ENCODE results near the gene SHTN1. TPM values are rescaled to one million over a fixed set of nuclear protein-coding genes. Genes with fewer than 3 reads are reported as not detected.

SHTN1 gene
- total RNA-seq, 3 donors from 2014 or later (not counting 1 experiment from before 2014, with no cell fraction given): 0.88 to 1.4 (median 1.1) TPM

DNA sequence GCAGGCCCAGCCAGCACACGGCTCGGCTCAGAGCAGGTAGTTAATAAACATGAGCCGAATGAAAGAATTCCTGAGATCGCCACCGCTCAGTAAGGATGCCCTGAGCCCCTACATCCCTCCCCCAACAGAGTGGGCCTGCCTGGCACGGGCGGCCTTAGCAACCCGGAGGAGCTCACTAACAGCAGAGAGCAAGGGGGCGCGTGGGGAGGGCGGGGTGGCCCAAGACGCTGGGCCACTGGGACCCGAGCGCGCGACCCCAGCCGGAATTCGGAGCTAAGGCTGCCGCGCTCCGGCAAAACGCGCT is 156.1 kb downstream of the SHTN1 start:
- no peaks in the 10 kb centered on the region for H3K9me3 ChIP-seq (ENCODE audit: control insufficient read depth, insufficient read depth, low read length)
- DNase-seq (no peak), ATAC-seq (no peak)
- Mint-ChIP-seq H3K27me3 (ENCODE audit: low read depth in 2 of 2) (peaks cover 46 to 60% of the 10 kb centered on the region in 2 donors), H3K4me3 (no peak overlapping the region), H3K4me1 (no peaks in the 10 kb centered on the region), H3K27ac (no peak overlapping the region), H3K36me3 (no peaks in the 10 kb centered on the region), H3K9me3 (peaks cover 2 to 4% of the 10 kb centered on the region in 2 donors)
- intact Hi-C loops (cut with micrococcal nuclease): no loop called here
- peaks cover 4% of the 10 kb centered on the region for H3K27me3 ChIP-seq (ENCODE audit: control insufficient read depth, insufficient read depth, low read length)
- WGBS (ENCODE audit: insufficient coverage): 3% methylated on average over 23 of the region's 23 CpGs
- peak overlapping the region; percentile 9 for H3K4me3 ChIP-seq (ENCODE audit: low read length)
- no peaks in the 10 kb centered on the region for H3K36me3 ChIP-seq (ENCODE audit: control insufficient read depth, insufficient read depth, low read length)
- TF ChIP-seq, protein P1, sequence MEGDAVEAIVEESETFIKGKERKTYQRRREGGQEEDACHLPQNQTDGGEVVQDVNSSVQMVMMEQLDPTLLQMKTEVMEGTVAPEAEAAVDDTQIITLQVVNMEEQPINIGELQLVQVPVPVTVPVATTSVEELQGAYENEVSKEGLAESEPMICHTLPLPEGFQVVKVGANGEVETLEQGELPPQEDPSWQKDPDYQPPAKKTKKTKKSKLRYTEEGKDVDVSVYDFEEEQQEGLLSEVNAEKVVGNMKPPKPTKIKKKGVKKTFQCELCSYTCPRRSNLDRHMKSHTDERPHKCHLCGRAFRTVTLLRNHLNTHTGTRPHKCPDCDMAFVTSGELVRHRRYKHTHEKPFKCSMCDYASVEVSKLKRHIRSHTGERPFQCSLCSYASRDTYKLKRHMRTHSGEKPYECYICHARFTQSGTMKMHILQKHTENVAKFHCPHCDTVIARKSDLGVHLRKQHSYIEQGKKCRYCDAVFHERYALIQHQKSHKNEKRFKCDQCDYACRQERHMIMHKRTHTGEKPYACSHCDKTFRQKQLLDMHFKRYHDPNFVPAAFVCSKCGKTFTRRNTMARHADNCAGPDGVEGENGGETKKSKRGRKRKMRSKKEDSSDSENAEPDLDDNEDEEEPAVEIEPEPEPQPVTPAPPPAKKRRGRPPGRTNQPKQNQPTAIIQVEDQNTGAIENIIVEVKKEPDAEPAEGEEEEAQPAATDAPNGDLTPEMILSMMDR (IDR thresholded peaks at IDR 0.05): no peak
- peaks cover 15% of the 10 kb centered on the region for H3K4me1 ChIP-seq (ENCODE audit: control insufficient read depth, insufficient read depth, low read length)
- H3K27ac ChIP-seq (ENCODE audit: low read length): no peak overlapping the region

DNA sequence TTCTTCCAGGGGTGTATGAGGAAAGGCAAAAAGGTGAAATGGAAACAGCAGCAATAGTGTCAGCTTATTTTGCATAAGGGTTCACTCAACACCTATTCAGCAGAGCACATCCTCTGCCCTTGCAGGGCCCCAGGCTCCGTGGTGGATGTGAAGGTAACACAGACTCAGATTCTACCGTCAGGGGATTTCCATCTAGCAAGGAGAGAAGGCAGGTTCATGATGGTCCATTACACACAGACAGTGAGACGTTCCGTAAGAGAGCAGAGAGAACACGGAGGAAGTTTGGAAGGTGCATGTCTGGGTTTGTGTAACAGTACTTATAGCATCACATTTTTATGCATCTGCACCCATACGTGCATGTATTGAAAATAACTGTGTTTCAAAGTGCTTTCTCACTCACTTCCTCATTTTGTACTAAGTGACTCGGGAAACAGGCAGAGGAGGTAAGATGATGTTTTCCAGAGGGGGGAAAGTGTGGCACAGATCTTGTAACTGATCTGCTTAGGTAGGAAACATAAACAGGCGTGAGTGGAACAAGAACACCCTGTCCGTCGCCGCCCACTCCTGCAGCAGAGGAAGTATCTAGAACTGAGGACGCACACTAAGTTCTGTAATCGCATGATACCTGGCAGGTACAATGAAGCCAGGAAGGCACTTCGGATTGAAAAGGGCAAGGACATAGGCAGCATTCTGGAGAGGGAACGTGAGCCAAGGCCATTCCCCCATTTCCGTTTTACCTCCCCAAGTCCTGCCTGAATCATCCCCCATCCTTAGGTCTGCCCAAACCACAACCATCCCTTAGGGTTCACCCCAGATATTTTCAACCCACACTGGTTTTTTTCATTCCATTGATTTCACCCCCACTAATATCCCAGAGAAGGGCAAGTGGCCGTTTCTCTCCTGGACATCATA is 156.7 kb downstream of the SHTN1 start:
- H3K4me3 Mint-ChIP-seq: no peak overlapping the region
- H3K9me3 Mint-ChIP-seq: peaks cover 2 to 4% of the 10 kb centered on the region in 2 donors
- H3K27ac Mint-ChIP-seq: no peak overlapping the region
- H3K4me1 Mint-ChIP-seq: no peaks in the 10 kb centered on the region
- H3K36me3 Mint-ChIP-seq: no peaks in the 10 kb centered on the region
- ATAC-seq: no peak
- H3K36me3 ChIP-seq (ENCODE audit: control insufficient read depth, insufficient read depth, low read length): no peaks in the 10 kb centered on the region
- peak in 1 of 2 donors; percentile 50 for DNase-seq
- peaks cover 46 to 60% of the 10 kb centered on the region in 2 donors for H3K27me3 Mint-ChIP-seq (ENCODE audit: low read depth in 2 of 2)
- H3K27ac ChIP-seq (ENCODE audit: low read length): no peak overlapping the region
- no peak overlapping the region for H3K4me3 ChIP-seq (ENCODE audit: low read length)
- H3K27me3 ChIP-seq (ENCODE audit: control insufficient read depth, insufficient read depth, low read length): peaks cover 4% of the 10 kb centered on the region
- 5% methylated on average over 16 of the region's 17 CpGs for WGBS (ENCODE audit: insufficient coverage)
- peaks cover 15% of the 10 kb centered on the region for H3K4me1 ChIP-seq (ENCODE audit: control insufficient read depth, insufficient read depth, low read length)
- H3K9me3 ChIP-seq (ENCODE audit: control insufficient read depth, insufficient read depth, low read length): no peaks in the 10 kb centered on the region
- intact Hi-C loops (cut with micrococcal nuclease): no loop called here
- TF ChIP-seq, protein P1 (IDR thresholded peaks at IDR 0.05): no peak

DNA sequence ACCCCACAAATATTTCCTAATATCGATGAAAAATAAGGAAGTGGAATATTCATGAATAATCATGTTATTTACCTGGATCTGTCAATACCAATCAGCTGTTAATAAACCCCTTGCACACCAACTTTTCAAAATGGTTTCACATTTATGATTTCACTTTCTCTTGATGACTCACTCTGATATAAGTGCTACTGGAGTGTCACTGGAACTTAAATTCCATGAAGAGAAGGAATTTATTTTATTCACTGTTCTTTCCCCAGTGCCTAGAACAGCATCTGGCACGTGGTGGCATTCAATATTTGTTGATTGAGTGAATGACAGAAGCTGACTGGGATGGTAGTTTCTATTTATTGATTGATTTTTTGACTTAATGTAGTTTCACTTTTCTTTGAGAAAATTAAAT is 159.2 kb downstream of the SHTN1 start:
- DNase-seq (no peak), ATAC-seq (no peak)
- Histone ChIP-seq H3K4me1 (ENCODE audit: control insufficient read depth, insufficient read depth, low read length) (peaks cover 15% of the 10 kb centered on the region), H3K36me3 (ENCODE audit: control insufficient read depth, insufficient read depth, low read length) (no peaks in the 10 kb centered on the region), H3K4me3 (ENCODE audit: low read length) (no peak overlapping the region), H3K9me3 (ENCODE audit: control insufficient read depth, insufficient read depth, low read length) (no peaks in the 10 kb centered on the region), H3K27ac (ENCODE audit: low read length) (no peak overlapping the region), H3K27me3 (ENCODE audit: control insufficient read depth, insufficient read depth, low read length) (peaks cover 4% of the 10 kb centered on the region)
- Mint-ChIP-seq H3K27ac (no peak overlapping the region), H3K27me3 (ENCODE audit: low read depth in 2 of 2) (peaks cover 34 to 48% of the 10 kb centered on the region in 2 donors), H3K36me3 (no peaks in the 10 kb centered on the region), H3K9me3 (peaks cover 0 to 4% of the 10 kb centered on the region in 2 donors), H3K4me1 (no peaks in the 10 kb centered on the region), H3K4me3 (no peak overlapping the region)
- WGBS (ENCODE audit: insufficient coverage): 83% methylated on average over 1 of the region's 2 CpGs
- intact Hi-C loops (cut with micrococcal nuclease): no loop called here
- TF ChIP-seq, protein P1 (IDR thresholded peaks at IDR 0.05): no peak

Measured in natural killer cell (primary cell).